ENCODE data around the gene OR10AD1. TPM values are rescaled to one million over a fixed set of nuclear protein-coding genes. Genes with fewer than 3 reads are reported as not detected.

Gene OR10AD1
- polyA plus RNA-seq, 1 of the 3 experiments (the other 2 are of a cell fraction): not detected

DNA sequence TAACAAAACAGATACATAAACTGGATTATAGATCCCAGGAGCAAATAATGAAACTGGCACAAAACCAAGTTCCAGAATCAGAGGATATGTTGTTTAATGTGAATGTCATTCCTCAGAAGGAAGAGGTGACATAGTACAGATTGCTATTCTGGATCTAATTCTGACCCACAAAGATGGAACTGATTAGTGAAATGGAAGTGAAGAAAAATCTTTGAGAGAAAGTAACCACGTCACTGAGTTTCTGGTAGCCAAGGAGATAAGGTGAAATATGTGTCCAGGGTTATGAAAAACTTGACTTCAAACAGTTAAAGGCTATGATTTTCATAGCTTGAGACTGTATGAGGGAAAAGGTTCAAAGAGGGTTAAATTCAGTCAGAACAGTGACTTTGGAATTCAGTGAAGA is 8.3 kb downstream of the OR10AD1 start (continued):
- TF ChIP-seq, protein P1, sequence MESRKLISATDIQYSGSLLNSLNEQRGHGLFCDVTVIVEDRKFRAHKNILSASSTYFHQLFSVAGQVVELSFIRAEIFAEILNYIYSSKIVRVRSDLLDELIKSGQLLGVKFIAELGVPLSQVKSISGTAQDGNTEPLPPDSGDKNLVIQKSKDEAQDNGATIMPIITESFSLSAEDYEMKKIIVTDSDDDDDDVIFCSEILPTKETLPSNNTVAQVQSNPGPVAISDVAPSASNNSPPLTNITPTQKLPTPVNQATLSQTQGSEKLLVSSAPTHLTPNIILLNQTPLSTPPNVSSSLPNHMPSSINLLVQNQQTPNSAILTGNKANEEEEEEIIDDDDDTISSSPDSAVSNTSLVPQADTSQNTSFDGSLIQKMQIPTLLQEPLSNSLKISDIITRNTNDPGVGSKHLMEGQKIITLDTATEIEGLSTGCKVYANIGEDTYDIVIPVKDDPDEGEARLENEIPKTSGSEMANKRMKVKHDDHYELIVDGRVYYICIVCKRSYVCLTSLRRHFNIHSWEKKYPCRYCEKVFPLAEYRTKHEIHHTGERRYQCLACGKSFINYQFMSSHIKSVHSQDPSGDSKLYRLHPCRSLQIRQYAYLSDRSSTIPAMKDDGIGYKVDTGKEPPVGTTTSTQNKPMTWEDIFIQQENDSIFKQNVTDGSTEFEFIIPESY (IDR thresholded peaks at IDR 0.05; ENCODE audit: borderline replicate concordance, low read depth): no peak
- TF ChIP-seq MXI1 (IDR thresholded peaks at IDR 0.05; ENCODE audit: low read depth, low read length) (no peak), MEF2A (IDR thresholded peaks at IDR 0.05; ENCODE audit: borderline replicate concordance, low read depth) (peak; percentile 44; the same call in 1 of the 2 replicates), TAF1 (IDR thresholded peaks at IDR 0.05; ENCODE audit: borderline replicate concordance, low read depth, low read length) (no peak), GABPA (IDR thresholded peaks at IDR 0.05; ENCODE audit: low read depth) (no peak), FOXJ3 (CRISPR knock-in tag; IDR thresholded peaks at IDR 0.05) (no peak), ELF1 (IDR thresholded peaks at IDR 0.05) (0 out of 2 replicates have a peak, but pooled peaks have one; percentile 14), CHD2 (IDR thresholded peaks at IDR 0.05; ENCODE audit: low read length, partially characterized antibody) (no peak), NFIC (IDR thresholded peaks at IDR 0.05; ENCODE audit: borderline replicate concordance) (peak; percentile 62; the same call in 1 of the 2 replicates), YY1 (IDR thresholded peaks at IDR 0.05; ENCODE audit: low read depth) (0 out of 2 replicates have a peak, but pooled peaks have one; percentile 15), JUND (IDR thresholded peaks at IDR 0.05) (peak; percentile 61), SIN3A (IDR thresholded peaks at IDR 0.05; ENCODE audit: borderline replicate concordance, low read depth, low read length) (peak; percentile 20; the same call in 1 of the 2 replicates), RXRA (IDR thresholded peaks at IDR 0.05; ENCODE audit: borderline replicate concordance, low read depth) (peak; percentile 42; the same call in 1 of the 2 replicates), FOSL2 (IDR thresholded peaks at IDR 0.05; ENCODE audit: borderline replicate concordance, low read depth) (0 out of 2 replicates have a peak, but pooled peaks have one; percentile 22), EP300 (IDR thresholded peaks at IDR 0.05; ENCODE audit: borderline replicate concordance in 1 of 2, low read depth in 1 of 2, low read length in 1 of 2) (peak; percentile 64 to 78; a peak in 3 of 4 replicates), SMC3 (IDR thresholded peaks at IDR 0.05; ENCODE audit: low read depth, low read length) (no peak), GATA2 (CRISPR knock-in tag; IDR thresholded peaks at IDR 0.05) (peak; percentile 64), EZH2phosphoT487 (IDR thresholded peaks at IDR 0.05; ENCODE audit: borderline replicate concordance, low read depth) (no peak)
- TF ChIP-seq, protein P2, sequence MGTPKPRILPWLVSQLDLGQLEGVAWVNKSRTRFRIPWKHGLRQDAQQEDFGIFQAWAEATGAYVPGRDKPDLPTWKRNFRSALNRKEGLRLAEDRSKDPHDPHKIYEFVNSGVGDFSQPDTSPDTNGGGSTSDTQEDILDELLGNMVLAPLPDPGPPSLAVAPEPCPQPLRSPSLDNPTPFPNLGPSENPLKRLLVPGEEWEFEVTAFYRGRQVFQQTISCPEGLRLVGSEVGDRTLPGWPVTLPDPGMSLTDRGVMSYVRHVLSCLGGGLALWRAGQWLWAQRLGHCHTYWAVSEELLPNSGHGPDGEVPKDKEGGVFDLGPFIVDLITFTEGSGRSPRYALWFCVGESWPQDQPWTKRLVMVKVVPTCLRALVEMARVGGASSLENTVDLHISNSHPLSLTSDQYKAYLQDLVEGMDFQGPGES (IDR thresholded peaks at IDR 0.05; ENCODE audit: low read depth, low read length): no peak
- TF ChIP-seq, protein P3, sequence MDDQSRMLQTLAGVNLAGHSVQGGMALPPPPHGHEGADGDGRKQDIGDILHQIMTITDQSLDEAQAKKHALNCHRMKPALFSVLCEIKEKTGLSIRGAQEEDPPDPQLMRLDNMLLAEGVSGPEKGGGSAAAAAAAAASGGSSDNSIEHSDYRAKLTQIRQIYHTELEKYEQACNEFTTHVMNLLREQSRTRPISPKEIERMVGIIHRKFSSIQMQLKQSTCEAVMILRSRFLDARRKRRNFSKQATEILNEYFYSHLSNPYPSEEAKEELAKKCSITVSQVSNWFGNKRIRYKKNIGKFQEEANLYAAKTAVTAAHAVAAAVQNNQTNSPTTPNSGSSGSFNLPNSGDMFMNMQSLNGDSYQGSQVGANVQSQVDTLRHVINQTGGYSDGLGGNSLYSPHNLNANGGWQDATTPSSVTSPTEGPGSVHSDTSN (IDR thresholded peaks at IDR 0.05): peak; percentile 75

Measured in SK-N-SH (cell line).